Nephron progenitor cell (in vitro differentiated cells): ENCODE results near the gene ALG3.

Experiments
- DNase-seq: peaks from one replicate; pipeline ENCODE4 v3.0.0; 2021
- H3K27ac Mint-ChIP-seq: 2 replicates; pipeline ENCODE4 v1.8.0; 2021; ENCODE audit warnings: mild to moderate bottlenecking, moderate library complexity, mixed read lengths
- H3K27me3 Mint-ChIP-seq: 2 replicates; pipeline ENCODE4 v1.8.0; 2021; ENCODE audit warnings: mild to moderate bottlenecking, low read depth, mixed read lengths; ENCODE audit not compliant: poor library complexity
- H3K36me3 Mint-ChIP-seq: 2 replicates; pipeline ENCODE4 v1.8.0; 2021; ENCODE audit warnings: low read depth, mixed read lengths
- H3K4me1 Mint-ChIP-seq: 2 replicates; pipeline ENCODE4 v1.8.0; 2021; ENCODE audit warnings: mixed read lengths
- H3K4me3 Mint-ChIP-seq: 2 replicates; pipeline ENCODE4 v1.8.0; 2021; ENCODE audit warnings: mild to moderate bottlenecking, moderate library complexity, mixed read lengths
- H3K9me3 Mint-ChIP-seq: 2 replicates; pipeline ENCODE4 v1.8.0; 2021; ENCODE audit warnings: mild to moderate bottlenecking, moderate library complexity, mixed read lengths
- TF ChIP-seq, protein P1 (sequence below): fragments of 200-600 bp; sonication (generic); IDR thresholded peaks from 2 replicates; pipeline ENCODE4 v1.5.0; 2021; ENCODE audit warnings: antibody characterized with exemption

Gene ALG3

DNA sequence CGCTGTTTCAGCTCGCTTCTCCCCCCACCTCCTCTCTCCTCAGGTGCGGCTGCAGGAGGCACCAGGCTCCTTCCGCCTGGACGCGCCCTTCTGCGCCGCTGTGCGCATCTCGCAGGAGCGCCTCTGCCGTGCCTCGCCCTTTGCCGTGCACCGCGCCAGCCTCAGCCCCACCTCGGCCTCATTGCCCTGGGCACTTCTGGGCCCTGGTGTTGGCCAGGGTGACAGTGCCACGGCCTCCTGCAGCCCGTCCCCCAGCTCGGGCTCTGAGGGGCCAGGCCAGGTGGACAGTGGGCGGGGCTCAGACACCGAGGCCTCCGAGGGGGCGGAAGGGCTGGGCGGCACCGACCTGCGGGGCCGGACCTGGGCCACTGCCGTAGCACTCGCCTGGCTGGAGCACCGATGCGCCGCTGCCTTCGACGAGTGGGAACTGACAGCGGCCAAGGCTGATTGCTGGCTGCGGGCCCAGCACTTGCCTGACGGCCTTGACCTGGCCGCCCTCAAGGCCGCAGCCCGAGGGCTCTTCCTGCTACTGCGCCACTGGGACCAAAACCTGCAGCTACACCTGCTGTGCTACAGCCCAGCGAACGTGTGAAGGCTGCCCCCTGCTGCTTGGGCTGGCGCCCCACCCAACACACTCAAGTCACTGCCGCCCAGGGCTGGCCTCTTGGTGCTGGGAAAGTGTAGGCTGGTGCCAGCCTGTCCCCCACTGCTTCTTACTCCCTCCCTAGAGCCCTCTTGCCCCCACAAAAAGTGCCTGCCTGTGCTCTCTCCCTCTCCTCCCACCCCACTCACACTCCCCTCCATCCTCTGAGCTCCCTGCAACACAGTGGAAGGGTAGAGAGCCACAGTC is 7.1 kb downstream of the ALG3 start:
- H3K4me1 Mint-ChIP-seq = no peaks in the 10 kb centered on the region
- H3K9me3 Mint-ChIP-seq = no peaks in the 10 kb centered on the region
- DNase-seq = peak; percentile 28
- no peak overlapping the region for H3K4me3 Mint-ChIP-seq
- H3K27ac Mint-ChIP-seq = no peak overlapping the region
- H3K27me3 Mint-ChIP-seq = peaks cover 8% of the 10 kb centered on the region
- TF ChIP-seq, protein P1, sequence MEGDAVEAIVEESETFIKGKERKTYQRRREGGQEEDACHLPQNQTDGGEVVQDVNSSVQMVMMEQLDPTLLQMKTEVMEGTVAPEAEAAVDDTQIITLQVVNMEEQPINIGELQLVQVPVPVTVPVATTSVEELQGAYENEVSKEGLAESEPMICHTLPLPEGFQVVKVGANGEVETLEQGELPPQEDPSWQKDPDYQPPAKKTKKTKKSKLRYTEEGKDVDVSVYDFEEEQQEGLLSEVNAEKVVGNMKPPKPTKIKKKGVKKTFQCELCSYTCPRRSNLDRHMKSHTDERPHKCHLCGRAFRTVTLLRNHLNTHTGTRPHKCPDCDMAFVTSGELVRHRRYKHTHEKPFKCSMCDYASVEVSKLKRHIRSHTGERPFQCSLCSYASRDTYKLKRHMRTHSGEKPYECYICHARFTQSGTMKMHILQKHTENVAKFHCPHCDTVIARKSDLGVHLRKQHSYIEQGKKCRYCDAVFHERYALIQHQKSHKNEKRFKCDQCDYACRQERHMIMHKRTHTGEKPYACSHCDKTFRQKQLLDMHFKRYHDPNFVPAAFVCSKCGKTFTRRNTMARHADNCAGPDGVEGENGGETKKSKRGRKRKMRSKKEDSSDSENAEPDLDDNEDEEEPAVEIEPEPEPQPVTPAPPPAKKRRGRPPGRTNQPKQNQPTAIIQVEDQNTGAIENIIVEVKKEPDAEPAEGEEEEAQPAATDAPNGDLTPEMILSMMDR = peak; percentile 22
- H3K36me3 Mint-ChIP-seq = peaks cover 22% of the 10 kb centered on the region

DNA sequence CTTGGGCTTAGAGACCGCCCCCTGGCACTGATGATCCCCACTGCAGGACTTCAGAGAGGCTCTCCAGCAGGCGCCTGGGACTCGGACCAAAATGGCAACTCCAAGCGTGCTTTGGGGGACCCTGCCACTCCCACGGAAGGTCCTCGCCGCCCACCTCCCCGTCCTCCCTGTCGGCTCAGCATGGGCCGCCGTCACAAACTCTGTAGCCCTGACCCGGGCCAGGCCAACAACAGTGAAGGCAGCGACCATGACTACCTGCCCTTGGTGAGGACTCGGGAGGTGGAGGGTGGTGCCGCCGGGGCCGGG is 7.7 kb downstream of the ALG3 start:
- H3K4me3 Mint-ChIP-seq = no peak overlapping the region
- H3K36me3 Mint-ChIP-seq = peaks cover 22% of the 10 kb centered on the region
- H3K27me3 Mint-ChIP-seq = peaks cover 11% of the 10 kb centered on the region
- H3K9me3 Mint-ChIP-seq = no peaks in the 10 kb centered on the region
- TF ChIP-seq, protein P1 = no peak
- no peak for DNase-seq
- H3K27ac Mint-ChIP-seq = no peak overlapping the region
- H3K4me1 Mint-ChIP-seq = no peaks in the 10 kb centered on the region

DNA sequence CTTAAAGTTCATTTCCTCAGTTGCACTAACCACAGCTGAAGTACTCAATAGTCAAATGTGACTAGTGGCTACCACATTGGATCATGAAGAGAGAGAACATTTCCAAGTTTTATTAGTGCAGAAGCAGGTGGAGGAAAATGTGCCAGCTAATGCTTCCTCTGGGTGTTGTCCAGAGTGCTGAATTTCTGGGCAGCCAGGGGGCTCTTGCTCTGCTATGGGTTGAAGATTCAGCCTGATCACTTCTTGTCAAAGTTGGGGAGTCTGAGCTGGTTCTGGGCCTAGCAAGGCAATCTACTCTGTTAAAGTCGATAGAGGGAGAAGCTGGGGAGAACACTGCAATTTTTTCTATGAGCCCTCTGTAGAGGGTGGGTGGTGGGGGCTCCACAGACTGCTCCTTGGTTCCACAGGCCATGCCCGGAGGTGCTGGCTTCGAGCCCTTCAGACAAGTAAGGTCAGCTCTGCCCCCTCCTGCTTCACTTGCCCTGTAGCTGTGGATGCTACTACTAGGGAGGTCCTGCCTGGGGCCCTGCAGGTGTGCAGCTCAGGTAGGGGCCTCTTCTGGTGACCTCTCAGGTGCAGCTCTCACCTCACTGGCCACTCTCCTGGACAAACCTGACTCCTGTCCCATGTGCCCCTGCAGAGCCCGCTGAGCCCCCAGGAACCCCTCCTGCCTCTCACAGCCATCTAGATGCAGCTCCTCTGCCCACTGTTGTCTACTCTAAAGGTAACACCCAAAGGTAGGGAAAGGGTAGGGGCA is 8.2 kb downstream of the ALG3 start:
- H3K9me3 Mint-ChIP-seq = no peaks in the 10 kb centered on the region
- H3K4me3 Mint-ChIP-seq = no peak overlapping the region
- DNase-seq = peak; percentile 56
- H3K27me3 Mint-ChIP-seq = peaks cover 16% of the 10 kb centered on the region
- no peaks in the 10 kb centered on the region for H3K4me1 Mint-ChIP-seq
- TF ChIP-seq, protein P1 = no peak
- H3K27ac Mint-ChIP-seq = no peak overlapping the region
- peaks cover 22% of the 10 kb centered on the region for H3K36me3 Mint-ChIP-seq

DNA sequence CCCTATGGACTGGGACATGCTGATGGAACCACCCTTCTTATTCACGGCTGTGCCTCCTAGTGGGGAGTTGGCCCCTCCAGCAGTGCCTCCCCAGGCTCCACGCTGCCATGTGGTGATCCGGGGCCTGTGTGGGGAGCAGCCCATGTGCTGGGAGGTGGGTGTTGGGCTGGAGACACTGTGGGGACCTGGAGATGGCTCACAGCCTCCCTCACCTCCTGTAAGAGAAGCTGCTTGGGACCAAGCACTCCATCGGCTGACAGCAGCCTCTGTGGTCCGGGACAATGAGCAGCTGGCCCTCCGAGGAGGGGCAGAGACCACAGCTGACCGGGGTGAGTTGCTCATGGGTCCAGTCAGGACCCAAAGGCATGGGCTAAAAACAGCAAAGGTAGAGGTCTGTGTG is 9.1 kb downstream of the ALG3 start:
- Mint-ChIP-seq H3K27me3 (peaks cover 23% of the 10 kb centered on the region), H3K4me3 (no peak overlapping the region), H3K27ac (no peak overlapping the region), H3K9me3 (no peaks in the 10 kb centered on the region), H3K4me1 (no peaks in the 10 kb centered on the region), H3K36me3 (peaks cover 16% of the 10 kb centered on the region)
- DNase-seq = no peak
- TF ChIP-seq, protein P1 = no peak

DNA sequence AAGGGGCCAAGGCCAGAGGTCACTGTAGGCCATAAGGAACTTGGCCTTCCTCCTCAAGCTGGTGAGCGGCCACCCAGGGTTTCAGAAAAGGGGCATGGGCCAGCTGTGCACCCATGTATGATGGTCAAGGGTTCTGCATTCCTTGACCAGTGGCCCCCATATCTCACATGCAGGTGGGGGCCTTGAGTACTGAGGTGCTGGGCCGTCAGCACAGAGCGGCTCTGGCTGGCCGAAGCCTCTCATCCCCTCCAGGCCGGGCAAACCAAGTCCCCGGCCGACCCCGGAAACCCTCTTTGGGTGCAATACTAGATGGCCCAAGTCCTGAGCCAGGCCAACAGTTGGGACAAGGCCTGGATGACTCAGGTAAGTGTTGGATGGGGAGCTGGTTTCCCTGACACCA is 9.5 kb downstream of the ALG3 start:
- TF ChIP-seq, protein P1 = no peak
- Mint-ChIP-seq H3K9me3 (no peaks in the 10 kb centered on the region), H3K36me3 (peaks cover 11% of the 10 kb centered on the region), H3K27ac (no peak overlapping the region), H3K4me3 (no peak overlapping the region), H3K27me3 (peaks cover 28% of the 10 kb centered on the region), H3K4me1 (no peaks in the 10 kb centered on the region)
- DNase-seq = no peak
